Esophagus muscularis mucosa (tissue), 4 donors: ENCODE measurements around the gene LASP1.

Experiments used
- EP300 ChIP-seq: sonication (generic); formaldehyde crosslinking; IDR thresholded peaks from one replicate; pipeline ENCODE4 v1.6.1; 2017; ENCODE audit warnings: antibody characterized with exemption
- POLR2AphosphoS5 ChIP-seq, 2 donors: sonication (generic); formaldehyde crosslinking; IDR thresholded peaks; one replicate each; pipeline ENCODE4 v1.6.1; 2017; ENCODE audit warnings: antibody characterized with exemption in 2 of 2
- TF ChIP-seq, protein P1 (sequence below), 3 experiments: fragments of 200-600 bp in 2 of 3; fragments of 450-650 bp in 1 of 3; sonication (generic) in 2 of 3; IDR thresholded peaks; one replicate each; pipeline ENCODE4 v1.5.1; 2017 to 2019; ENCODE audit warnings: antibody characterized with exemption in 3 of 3, mild to moderate bottlenecking in 2 of 3, moderate library complexity in 1 of 3

DNA sequence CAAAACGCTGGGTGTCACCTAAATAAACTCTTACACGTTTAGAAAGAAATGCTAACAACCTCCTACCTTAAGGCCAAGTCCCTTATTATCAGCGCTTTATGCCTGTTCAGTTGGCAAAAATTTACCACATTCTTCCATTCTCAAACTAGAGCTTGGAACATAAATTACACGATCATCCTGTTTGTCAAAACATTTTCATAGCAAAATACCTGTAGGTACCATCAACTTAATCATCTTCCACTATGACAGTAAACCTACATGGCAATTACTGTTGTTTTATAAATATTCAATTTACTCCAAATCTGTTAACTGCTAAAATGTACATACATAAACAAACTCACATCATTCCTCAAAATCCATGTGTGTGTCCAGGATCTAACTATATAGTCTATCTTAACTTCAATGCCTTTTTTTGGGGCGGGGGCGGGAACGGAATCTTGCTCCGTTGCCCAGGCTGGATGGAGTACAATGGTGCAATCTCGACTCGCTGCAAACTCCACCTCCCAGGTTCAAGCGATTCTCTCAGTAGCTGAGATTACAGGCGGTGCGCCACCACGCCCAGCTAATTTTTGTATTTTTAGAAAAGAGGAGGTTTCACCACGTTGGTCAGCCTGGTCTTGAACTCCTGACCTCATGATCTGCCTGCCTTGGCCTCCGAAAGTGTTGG is 20.8 kb upstream of the LASP1 start:
- TF ChIP-seq, protein P1, sequence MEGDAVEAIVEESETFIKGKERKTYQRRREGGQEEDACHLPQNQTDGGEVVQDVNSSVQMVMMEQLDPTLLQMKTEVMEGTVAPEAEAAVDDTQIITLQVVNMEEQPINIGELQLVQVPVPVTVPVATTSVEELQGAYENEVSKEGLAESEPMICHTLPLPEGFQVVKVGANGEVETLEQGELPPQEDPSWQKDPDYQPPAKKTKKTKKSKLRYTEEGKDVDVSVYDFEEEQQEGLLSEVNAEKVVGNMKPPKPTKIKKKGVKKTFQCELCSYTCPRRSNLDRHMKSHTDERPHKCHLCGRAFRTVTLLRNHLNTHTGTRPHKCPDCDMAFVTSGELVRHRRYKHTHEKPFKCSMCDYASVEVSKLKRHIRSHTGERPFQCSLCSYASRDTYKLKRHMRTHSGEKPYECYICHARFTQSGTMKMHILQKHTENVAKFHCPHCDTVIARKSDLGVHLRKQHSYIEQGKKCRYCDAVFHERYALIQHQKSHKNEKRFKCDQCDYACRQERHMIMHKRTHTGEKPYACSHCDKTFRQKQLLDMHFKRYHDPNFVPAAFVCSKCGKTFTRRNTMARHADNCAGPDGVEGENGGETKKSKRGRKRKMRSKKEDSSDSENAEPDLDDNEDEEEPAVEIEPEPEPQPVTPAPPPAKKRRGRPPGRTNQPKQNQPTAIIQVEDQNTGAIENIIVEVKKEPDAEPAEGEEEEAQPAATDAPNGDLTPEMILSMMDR (IDR thresholded peaks at IDR 0.05): no peak
- TF ChIP-seq EP300: no peak
- TF ChIP-seq POLR2AphosphoS5 (IDR thresholded peaks at IDR 0.05): no peak
